HG02943 (cell line): Measurements from ENCODE around the gene GSE1.

Experiments
- ATAC-seq: cut with Tn5 transposase; IDR thresholded peaks from one replicate; pipeline ENCODE4 v1.9.1; 2021; ENCODE audit warnings: mild to moderate bottlenecking, low read depth, moderate library complexity; ENCODE audit not compliant: unreplicated experiment

Gene GSE1

DNA sequence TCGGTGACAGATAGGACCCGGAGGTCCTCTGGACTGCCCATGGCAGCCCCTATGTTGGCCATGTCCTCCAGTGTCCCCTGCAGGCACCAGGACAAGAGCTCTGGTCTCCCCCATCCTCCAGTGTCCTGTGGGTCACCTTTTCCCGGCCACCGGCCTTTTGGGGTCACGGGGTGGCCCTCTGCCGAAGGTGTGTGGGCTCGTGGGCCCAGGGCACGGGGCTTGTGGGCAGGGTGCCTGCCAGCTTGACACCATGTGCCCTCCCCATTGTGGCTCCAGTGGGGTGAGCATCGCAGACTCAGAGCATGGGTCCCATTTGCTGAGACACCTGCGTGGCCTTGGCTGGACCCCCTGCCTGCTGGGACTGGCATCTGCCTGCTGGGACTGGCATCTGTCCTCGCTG, 18.1 kb downstream of the GSE1 start:
- ATAC-seq: no peak

DNA sequence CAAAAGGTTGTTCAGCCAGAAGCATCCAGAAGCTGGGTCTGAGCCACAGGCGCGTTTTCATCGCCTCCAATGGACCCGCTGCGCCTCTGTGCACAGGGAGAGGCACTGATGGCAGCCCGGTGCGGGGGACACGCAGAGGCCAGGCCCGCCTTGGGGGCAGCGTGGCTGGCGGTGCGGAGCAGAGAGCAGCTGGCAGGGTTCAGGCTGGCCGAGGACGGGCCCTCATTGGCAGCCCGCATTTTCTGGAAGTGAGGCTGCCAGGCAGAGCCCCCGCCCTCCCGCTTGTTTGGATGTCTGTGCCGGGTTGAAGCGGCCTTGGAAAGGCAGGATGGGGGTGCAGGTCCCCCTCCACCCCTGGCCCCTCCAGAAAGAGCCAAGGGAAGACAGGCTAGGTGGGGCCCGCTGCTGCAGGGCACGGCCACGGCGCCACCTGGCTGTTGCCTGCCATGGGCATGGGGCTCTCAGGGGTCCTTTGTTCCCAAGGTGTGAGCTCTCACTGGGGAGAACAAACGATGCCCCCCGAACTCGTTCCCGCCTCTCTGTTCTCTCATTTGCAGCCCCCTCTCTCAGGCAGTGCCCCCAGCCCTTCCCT, 18.8 kb downstream of the GSE1 start:
- ATAC-seq: no peak

DNA sequence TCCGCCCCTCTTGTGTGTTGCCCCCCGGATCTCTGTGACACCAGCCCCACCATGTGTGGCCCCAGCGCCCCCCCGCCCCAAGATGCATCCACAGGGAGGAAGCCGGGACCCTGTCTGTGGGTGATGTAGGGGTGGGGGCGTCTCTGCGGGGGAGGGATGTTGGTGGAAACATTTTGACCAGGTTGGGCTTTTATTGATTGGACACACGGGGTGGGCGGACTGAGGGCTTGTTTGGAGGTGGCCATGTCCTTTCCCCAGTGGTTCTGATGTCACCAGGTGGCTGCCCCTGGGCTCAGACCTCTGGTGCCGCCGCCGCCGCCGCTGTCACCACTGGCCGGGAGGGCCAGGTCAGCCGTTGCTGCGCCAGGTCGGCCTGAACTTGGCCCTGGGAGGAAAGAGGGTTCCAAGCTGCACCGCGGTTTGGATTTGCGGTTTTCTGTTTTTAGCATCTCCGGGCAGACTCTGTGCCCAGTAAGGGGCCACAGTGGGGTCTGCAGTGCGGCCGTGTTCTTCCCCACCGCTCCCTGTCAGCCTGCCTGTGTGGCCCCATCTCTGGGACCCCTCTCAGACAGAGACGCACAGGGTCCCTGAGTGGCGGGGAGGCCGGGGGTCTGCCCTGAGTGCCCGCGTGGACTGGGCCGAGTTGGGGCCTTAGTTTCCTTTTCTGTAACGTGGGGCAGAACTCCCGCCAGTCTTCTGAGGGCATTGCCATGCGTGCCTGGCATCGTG, 19.8 kb downstream of the GSE1 start:
- ATAC-seq: no peak

DNA sequence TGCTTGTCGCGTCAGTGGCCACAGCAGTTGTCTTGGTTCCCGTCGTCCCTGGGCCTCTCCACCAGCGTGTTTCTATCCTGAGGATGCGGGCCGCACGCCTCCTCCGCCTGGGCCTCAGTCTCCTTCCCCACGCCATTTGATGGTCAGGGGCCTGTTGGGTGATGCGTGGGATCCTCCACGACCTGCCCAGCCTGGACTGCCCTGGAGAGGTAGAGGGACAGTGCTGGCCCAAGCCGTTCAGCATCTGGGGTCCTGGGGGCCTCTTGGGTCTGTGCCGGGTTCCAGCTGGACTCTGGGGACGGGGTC, 20.3 kb downstream of the GSE1 start:
- ATAC-seq: no peak

DNA sequence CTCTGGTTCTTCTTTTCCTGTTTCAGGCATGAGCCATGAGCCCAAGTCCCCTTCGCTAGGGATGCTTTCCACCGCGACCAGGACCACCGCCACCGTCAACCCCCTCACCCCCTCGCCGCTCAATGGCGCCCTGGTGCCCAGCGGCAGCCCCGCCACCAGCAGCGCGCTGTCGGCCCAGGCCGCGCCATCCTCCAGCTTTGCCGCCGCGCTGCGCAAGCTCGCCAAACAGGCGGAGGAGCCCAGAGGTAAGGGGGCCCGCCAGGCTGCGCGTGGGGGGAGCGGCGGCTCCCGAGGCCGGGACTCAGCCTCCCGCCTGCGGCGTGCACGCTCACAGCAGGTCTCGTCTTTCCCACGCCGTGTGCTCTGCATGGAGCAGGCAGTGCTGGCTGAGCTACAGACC, 20.8 kb downstream of the GSE1 start:
- ATAC-seq: no peak

DNA sequence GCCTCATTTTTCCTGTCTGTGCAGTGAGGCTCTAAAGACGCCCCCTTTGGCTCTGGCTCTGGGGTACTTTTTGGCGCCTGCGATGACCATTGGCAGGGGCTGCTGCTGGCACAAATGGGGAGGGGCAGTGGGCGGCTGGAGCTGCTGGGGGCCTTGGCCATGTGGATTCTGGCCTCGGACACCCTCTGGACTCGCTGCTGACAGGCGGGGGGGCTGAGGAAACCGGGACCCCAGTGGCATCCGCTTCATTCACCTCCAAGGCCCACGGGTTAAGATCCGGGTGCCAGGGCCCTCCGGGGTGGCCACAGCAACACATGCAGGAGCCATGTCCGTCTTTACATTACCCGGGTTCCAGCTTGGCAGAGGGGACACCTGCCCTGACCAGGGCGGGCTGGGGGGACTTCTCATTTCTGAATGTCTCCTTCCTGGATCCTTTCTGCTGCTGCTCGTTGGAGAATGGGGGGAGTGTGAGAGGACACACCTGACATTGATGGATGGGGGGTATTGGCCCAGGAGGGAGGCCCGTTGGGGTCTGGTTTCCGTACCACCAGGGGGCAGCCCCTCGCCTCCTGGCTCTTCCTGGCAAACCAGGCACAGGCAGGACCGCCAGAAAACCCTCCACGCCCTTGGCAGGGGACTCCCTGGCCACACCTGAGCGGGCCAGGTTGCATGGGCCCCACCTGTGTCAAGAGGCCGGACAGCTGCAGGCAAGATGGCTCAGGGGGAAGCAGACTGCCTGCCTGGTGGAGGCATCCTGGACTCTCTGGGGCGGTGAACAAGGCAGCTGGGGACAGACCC, 21.8 kb downstream of the GSE1 start:
- ATAC-seq: no peak

DNA sequence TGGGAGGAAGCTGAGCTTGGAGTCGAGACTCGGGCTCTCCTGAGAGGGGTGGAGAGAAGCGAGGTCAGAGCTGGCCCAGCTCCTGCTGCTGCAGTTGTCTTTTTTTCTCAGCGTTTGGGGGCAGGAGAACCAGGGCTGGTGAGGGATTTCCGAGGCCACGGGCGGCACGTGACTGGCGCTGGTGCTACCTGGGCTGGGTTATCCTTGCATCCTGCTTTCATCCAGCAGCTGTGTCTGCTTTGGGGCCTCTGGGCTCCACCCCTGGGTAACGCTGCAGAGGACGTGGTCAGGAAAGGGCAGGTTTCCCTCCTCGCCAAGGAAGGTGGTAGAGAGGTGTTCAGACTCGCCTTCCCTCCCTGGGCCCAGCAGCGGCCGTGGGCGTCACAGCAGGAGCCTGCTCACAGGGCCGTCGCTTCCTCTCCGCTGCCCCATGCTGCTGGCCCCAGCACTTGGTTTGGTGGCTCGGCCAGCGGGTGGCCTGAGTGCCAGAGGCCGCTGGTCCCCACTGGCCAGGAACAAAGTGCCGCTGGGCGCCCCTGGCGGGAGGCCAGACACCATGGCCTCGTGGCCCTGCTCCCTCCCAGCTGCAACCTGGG, 22.5 kb downstream of the GSE1 start:
- ATAC-seq: no peak

DNA sequence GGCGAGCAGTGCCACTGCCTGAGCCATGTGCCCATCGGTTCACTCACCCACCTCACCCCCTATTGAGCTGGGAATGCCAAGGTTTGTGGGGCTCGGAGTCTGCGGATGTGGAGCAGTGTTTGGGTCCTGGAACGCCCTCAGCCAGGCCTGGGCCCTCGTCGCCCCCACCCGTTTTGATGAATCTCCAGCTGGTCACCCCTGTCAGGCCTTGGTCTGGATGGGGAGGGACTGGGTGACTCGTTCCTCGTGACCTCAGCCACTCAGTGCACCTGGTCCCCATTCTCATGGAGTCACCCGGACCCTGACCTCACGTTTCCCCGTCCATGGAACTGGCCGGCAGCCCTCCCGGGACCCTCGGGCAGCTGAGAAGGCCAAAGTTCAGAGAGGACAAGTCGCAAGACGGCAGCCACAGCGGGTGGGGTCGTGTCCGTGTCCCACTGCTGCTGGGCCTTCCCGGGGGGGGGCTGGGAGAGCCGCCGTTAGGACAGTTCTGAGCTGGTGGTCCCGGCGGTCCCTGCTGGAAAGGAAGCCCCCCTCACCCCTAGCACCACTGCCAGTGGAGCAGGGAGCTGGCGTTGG, 23.2 kb downstream of the GSE1 start:
- no peak for ATAC-seq

DNA sequence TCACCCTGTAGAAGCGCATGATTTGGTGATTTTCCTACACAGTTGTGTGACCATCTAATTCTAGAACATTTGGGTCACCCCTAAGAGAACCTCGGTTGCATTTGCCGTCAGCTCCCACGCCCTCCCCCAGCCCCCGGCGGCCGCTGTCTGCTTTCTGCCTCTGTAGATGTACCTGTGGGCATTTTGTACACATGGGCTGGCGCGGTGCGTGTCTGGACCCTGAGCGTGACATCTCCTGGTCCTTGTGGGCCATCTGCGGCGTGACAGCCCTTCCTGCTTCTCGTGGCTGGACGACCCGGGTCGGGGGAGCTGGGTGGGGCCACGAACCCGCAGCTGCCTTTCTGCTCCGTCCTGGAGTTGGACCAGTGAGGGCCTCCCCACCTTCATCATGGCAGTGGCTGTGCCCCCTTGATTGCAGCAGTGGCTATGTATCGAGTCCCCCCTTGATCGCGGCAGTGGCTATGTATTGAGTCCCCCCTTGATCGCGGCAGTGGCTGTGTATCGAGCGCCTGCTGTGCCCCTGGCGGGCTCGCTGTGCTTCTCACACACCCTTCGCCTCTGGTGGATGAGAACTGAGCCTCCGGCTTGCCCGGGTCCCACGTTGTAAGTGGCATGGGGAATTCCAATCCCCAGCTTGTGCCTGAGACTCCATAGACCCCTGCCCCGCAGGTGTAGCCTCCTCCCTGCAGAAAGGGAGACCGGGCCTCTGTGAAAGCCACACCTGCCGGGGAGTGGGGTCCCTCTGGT, 24.1 kb downstream of the GSE1 start:
- no peak for ATAC-seq

DNA sequence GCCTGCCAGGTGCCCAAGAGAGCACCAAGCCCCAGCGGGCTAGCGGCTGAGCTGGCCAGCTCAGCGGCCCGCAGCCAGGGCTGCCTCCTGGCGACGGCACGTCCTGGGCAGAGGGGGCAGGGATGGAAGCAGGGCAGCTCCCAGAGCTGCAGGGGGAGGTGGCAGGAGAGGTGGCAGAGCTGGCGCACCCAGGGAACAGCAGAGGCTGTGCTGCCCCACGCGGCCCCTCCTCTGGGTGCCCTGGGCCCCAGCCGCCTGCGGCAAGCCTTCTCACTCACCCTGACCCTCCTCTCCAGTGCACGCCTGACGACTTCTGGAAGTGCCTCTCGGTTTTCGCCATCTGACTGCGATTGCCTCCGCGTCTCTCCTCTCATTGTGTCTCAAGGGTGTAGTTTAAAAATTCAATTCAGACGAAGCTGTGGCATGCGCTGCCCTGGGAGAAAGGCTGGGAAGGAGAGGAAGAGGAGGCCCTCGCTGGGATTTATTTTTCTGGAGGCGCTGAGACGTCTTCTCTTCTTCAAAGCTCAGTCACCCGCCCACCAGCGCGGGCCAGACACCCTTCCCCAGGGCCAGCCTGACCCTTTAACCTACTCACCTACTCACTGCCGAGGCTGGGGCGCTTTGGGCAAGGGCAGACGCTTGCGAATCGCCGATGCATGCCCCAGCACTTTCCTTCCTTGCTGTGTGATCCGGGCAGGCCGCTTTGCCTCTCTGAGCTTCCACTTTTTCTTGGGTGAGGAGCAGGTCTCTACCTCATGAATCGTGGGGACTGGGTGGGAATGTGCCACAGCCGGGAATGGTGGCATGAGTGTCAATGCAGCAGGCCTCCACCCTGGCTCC, 24.9 kb downstream of the GSE1 start:
- ATAC-seq: no peak

DNA sequence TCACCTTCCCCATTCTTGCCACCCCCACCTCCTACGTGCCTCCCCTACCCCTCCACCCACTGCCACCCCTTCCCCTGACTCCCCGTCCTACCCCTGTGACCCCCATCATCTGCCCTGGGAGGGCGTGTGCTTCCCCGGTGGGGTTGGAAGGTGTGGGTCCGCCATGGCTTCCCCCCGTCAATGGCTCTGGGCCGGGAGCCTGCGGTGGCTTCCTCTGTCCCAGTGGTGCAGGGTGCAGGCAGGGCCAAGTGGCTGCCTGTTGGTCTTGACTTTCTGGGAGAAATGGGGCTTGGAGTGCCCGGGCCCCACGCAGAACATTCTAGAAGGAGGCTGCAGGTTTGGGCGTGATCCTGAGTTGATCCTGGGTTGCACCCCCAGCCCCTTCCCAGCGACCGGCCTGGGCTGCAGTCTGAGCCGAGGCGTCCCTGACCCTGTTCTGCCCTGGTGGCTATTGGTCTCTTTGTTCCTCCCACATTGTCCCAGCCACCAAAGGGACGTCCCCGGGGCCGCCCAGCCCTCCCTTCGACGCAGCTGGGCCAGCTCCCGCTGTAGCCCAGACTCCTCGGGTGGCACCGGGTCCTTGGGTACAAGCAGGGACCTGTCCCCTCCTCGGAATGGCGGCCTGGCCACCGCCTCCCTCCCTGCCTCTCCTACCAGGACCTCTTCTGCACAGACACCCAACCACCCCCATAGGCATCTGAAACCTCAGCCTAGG, 25.7 kb downstream of the GSE1 start:
- no peak for ATAC-seq

DNA sequence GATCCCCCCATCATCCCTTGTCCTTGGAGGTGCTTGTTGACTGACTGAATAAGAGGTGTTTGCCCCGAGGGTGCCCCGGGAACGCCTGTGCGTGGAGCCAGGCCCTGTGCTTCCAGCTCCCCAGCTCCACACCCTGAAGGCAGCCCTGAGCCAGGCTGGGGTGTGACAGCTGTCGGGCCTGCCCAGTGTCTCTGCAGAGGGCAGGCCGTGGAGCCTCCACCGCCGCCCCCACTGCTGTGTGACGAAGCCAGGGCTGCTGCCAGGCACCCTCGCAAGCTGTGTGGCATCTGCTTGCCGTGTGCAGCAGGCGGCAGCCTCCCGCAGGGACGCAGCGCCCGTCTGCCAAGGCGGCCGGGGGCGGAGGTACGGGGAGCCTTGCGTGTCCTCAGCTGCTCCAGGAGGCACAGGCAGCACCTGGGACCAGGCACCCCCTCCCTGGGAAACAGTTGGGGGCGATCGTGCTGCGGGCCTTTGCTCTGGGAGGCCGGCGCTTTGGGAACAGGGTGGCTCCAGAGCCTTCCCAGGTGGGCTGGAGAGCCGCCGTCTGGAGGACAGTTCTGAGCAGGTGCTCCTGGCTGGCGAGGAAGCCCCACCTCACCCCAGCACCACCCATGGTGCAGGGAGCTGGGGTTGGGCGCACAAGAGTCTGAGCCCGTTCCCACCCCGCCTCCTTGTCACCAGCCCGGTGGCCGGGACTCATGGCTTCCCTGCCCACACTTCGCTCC, 26.6 kb downstream of the GSE1 start:
- no peak for ATAC-seq

DNA sequence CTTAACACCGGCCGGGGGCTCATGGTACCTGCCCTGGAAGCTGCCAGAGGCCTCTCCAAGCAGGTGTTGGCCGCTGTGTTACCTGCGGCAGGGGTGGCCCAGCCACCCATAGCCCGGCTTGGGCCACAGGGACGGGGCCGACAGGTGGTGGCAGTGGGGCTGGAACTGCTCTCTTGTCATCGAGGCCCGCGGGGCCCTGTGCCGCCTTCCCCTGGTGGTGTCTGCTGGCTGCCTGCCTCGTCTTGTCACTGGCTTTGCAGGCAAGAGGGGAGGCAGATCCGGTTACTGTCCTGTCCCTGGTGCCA, 27.1 kb downstream of the GSE1 start:
- ATAC-seq: no peak

DNA sequence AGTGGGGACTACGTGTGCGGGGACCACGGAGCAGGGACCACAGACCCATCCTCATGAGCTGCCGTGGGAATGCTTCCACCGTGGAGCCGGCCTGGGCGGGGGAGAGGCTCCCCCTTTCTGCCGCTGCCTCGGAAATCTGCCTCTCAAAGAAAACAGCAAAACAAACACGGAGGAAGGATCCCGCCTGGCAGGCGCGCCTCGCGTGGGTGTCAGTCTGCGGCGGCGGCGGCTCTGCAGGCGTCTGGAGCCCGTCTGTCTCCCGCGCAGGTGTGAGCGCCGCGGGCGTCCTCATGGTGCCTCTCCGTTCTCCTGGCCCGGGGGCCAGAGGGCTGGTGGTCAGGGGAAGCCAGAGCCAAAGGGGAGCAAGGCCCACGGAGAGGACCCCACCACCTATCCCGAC, 27.5 kb downstream of the GSE1 start:
- ATAC-seq: no peak

DNA sequence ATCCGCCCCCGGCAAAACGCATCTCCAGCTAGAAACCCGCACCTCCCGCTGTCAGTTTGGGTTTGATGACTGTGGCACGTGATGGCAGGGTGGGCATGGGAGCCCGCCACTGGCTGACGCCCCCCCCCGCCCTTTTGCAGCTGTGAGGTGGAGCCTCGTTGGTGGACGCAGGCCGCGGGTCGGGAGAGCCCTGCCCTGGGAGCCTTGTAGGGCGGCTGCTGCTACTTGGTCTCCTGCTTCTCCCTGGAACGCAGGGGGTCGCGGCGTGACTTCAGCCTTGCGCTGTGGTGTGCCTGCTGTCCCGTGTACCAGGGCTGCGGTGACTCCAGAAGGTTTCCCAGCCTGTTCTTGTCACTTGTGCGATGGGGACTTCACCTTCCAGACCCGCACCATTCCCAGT, 28.2 kb downstream of the GSE1 start:
- no peak for ATAC-seq

DNA sequence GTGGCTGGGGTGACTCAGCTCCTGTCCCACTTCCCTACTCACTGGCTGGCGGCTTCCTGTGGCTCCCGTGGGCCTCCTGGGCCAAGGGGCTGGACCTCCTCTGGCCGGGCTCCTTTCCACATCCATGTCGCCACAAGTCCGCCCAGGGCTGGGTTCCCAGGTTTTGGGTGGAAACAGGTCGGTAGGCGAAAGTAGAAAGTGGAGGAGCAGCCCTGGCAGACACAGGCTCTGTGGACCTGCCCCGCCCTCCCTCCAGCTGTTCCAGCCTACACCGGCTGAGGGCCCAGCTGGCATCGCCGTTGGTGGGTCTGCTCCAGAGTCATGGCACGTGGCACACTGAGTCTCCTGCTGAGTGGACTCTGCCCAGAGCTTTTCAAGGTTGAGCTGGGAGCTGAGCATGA, 28.7 kb downstream of the GSE1 start:
- no peak for ATAC-seq

DNA sequence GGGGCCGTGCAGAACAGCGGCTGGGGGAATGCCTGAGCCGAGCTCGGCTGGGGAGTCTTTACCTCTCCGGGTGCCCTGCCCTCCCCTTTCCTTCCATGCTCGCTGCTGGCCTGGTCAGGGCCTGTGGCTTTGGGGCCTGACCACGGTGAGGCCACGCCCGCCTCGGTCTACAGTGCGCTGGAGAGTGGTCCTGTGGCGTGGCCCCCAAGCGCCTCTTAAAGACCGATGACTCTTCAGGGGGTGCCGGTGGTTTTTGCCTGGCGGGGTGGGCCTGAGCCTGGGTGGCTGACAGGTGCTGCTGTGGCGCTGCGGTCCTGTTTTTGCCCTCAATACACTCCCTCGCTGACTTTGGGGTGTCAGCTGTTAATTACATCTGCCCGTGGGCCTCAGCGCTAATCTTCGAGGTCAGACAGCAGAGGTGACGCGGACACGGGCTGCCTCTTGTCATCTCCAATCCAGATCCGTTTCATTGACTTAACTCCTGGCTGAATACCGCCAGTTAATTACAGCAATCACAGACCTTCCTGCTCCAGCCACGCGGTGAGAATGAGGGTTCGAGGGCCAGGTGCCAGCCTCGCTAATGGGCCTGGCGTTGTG, 29.7 kb downstream of the GSE1 start:
- no peak for ATAC-seq

DNA sequence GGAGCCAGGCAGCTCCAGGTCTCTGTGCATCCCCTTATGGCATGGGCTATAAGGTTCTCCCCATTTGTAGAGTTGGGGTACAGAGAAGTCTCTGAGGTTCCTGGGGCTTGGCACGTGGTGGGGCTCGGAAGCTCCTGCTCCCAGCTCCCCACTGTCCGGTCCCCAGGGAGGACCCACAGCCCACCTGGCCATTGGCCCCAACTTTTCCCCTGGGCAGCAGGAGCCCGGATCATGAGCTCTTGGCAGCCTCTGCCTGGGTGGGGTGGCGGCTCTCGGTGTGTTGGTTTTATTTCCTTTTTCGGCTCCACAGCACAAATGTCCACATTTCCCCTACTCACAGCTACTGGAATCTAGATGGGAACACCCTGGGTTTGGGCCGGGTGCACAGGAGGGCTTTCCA, 30.5 kb downstream of the GSE1 start:
- no peak for ATAC-seq
